ENCODE data around the gene NDUFS6. TPM values are rescaled to one million over a fixed set of nuclear protein-coding genes. Genes with fewer than 3 reads are reported as not detected.

NDUFS6 gene
- total RNA-seq, 1 donor from 2014 or later = 69.2 TPM

- Histone ChIP-seq H3K27me3 (ENCODE audit: control insufficient read depth, insufficient read depth, low read length) (no peaks in the 10 kb centered on the region), H3K4me3 (ENCODE audit: low read depth, low read length) (no peak overlapping the region), H3K36me3 (ENCODE audit: control insufficient read depth, insufficient read depth, low read length) (no peaks in the 10 kb centered on the region)
- no peak for DNase-seq (ENCODE audit: low read depth)
- TF ChIP-seq CTCF (IDR thresholded peaks at IDR 0.05; ENCODE audit: insufficient read depth, low read length, poor library complexity, severe bottlenecking) = no peak
Observed at GRCh38 chr5:1803192-1803591, 2.0 kb downstream of the NDUFS6 start.

- DNase-seq (ENCODE audit: low read depth) = no peak
- TF ChIP-seq CTCF (IDR thresholded peaks at IDR 0.05; ENCODE audit: insufficient read depth, low read length, poor library complexity, severe bottlenecking) = no peak
- Histone ChIP-seq H3K4me3 (ENCODE audit: low read depth, low read length) (no peak overlapping the region), H3K36me3 (ENCODE audit: control insufficient read depth, insufficient read depth, low read length) (no peaks in the 10 kb centered on the region), H3K27me3 (ENCODE audit: control insufficient read depth, insufficient read depth, low read length) (no peaks in the 10 kb centered on the region)
Observed at GRCh38 chr5:1804001-1804690, 2.9 kb downstream of the NDUFS6 start.

- no peak overlapping the region for H3K4me3 ChIP-seq (ENCODE audit: low read depth, low read length)
- no peaks in the 10 kb centered on the region for H3K36me3 ChIP-seq (ENCODE audit: control insufficient read depth, insufficient read depth, low read length)
- TF ChIP-seq CTCF (IDR thresholded peaks at IDR 0.05; ENCODE audit: insufficient read depth, low read length, poor library complexity, severe bottlenecking) = no peak
- H3K27me3 ChIP-seq (ENCODE audit: control insufficient read depth, insufficient read depth, low read length) = no peaks in the 10 kb centered on the region
- no peak for DNase-seq (ENCODE audit: low read depth)
Observed at GRCh38 chr5:1805326-1805725, 4.1 kb downstream of the NDUFS6 start.

- no peak for DNase-seq (ENCODE audit: low read depth)
- Histone ChIP-seq H3K4me3 (ENCODE audit: low read depth, low read length) (no peak overlapping the region), H3K27me3 (ENCODE audit: control insufficient read depth, insufficient read depth, low read length) (no peaks in the 10 kb centered on the region), H3K36me3 (ENCODE audit: control insufficient read depth, insufficient read depth, low read length) (no peaks in the 10 kb centered on the region)
- no peak for TF ChIP-seq CTCF (IDR thresholded peaks at IDR 0.05; ENCODE audit: insufficient read depth, low read length, poor library complexity, severe bottlenecking)
Observed at GRCh38 chr5:1805736-1806135, 4.5 kb downstream of the NDUFS6 start.

- Histone ChIP-seq H3K27me3 (ENCODE audit: control insufficient read depth, insufficient read depth, low read length) (no peaks in the 10 kb centered on the region), H3K4me3 (ENCODE audit: low read depth, low read length) (no peak overlapping the region), H3K36me3 (ENCODE audit: control insufficient read depth, insufficient read depth, low read length) (no peaks in the 10 kb centered on the region)
- TF ChIP-seq CTCF (IDR thresholded peaks at IDR 0.05; ENCODE audit: insufficient read depth, low read length, poor library complexity, severe bottlenecking) = no peak
- no peak for DNase-seq (ENCODE audit: low read depth)
Observed at GRCh38 chr5:1806199-1806598, 5.0 kb downstream of the NDUFS6 start.

GRCh38 chr5:1806974-1807373 lies 5.8 kb downstream of the NDUFS6 start:
- H3K4me3 ChIP-seq (ENCODE audit: low read depth, low read length) = no peak overlapping the region
- TF ChIP-seq CTCF (IDR thresholded peaks at IDR 0.05; ENCODE audit: insufficient read depth, low read length, poor library complexity, severe bottlenecking) = no peak
- H3K27me3 ChIP-seq (ENCODE audit: control insufficient read depth, insufficient read depth, low read length) = no peaks in the 10 kb centered on the region
- H3K36me3 ChIP-seq (ENCODE audit: control insufficient read depth, insufficient read depth, low read length) = no peaks in the 10 kb centered on the region
- DNase-seq (ENCODE audit: low read depth) = no peak
